ENCODE measurements around the gene ITGB2. TPM values are rescaled to one million over a fixed set of nuclear protein-coding genes. Genes with fewer than 3 reads are reported as not detected.

The ITGB2 gene
- total RNA-seq, 1 donor from 2014 or later = 65.5 TPM

DNA sequence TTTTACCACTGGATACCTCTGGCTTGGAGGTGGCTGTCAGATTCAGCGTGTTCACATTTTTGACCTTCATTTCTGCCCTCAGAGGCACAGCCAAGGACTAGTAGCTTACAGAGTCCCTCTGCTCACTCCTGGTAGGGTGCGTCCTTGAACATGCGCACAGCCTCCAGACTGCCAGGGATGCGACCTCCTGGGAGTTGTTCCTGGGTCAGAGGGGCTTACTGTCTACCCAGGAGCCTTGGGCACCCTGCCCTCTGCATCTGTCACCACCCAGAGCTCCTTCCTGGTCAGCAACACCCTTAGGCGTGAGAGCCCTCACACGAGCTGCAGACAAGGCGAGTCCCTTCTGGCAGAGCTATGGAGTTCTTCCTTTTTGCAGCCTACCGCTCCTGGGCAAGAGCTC, 20.9 kb upstream of the ITGB2 start:
- no peak overlapping the region for H3K4me3 ChIP-seq
- peaks cover 7 to 8% of the 10 kb centered on the region in 2 donors for H3K4me1 ChIP-seq
- H3K27me3 ChIP-seq = no peaks in the 10 kb centered on the region
- TF ChIP-seq CTCF (IDR thresholded peaks at IDR 0.05) = no peak
- DNase-seq (ENCODE audit: low spot score in 2 of 2) = no peak
- H3K9me3 ChIP-seq = no peaks in the 10 kb centered on the region
- no peak overlapping the region for H3K27ac ChIP-seq
- H3K36me3 ChIP-seq = peaks cover 11 to 19% of the 10 kb centered on the region in 2 donors
- intact Hi-C loops (cut with DNase I) = no loop called here

GRCh38 chr21:44940116-44940631, 19.5 kb upstream of the ITGB2 start:
- no peaks in the 10 kb centered on the region for H3K9me3 ChIP-seq
- peak overlapping the region; percentile 80 to 98 for H3K4me3 ChIP-seq
- no peaks in the 10 kb centered on the region for H3K27me3 ChIP-seq
- DNase-seq (ENCODE audit: low spot score in 2 of 2) = no peak
- peaks cover 7 to 8% of the 10 kb centered on the region in 2 donors for H3K4me1 ChIP-seq
- H3K36me3 ChIP-seq = peaks cover 11 to 15% of the 10 kb centered on the region in 2 donors
- TF ChIP-seq CTCF (IDR thresholded peaks at IDR 0.05) = no peak
- intact Hi-C loops (cut with DNase I) = no loop called here
- no peak overlapping the region for H3K27ac ChIP-seq

GRCh38 chr21:44939532-44940115, 18.9 kb upstream of the ITGB2 start, which contains the start of gene SLX9:
TSS of gene SLX9 (plus strand) at chr21:44940029. CDS start at chr21:44940058, 29 bp downstream.
- H3K27ac ChIP-seq = no peak within 1 kb of the TSS
- H3K27me3 ChIP-seq = no peaks in the 10 kb centered on the region
- peak in 1 of 3 experiments; percentile 6 for TF ChIP-seq CTCF (IDR thresholded peaks at IDR 0.05)
- peak within 1 kb of the TSS; percentile 80 to 98 for H3K4me3 ChIP-seq
- intact Hi-C loops (cut with DNase I) = no loop called here
- DNase-seq (ENCODE audit: low spot score in 2 of 2) = no peak
- no peaks in the 10 kb centered on the region for H3K9me3 ChIP-seq
- H3K4me1 ChIP-seq = peaks cover 7 to 8% of the 10 kb centered on the region in 2 donors
- H3K36me3 ChIP-seq = peaks cover 9% of the 10 kb centered on the region in 2 donors

DNA sequence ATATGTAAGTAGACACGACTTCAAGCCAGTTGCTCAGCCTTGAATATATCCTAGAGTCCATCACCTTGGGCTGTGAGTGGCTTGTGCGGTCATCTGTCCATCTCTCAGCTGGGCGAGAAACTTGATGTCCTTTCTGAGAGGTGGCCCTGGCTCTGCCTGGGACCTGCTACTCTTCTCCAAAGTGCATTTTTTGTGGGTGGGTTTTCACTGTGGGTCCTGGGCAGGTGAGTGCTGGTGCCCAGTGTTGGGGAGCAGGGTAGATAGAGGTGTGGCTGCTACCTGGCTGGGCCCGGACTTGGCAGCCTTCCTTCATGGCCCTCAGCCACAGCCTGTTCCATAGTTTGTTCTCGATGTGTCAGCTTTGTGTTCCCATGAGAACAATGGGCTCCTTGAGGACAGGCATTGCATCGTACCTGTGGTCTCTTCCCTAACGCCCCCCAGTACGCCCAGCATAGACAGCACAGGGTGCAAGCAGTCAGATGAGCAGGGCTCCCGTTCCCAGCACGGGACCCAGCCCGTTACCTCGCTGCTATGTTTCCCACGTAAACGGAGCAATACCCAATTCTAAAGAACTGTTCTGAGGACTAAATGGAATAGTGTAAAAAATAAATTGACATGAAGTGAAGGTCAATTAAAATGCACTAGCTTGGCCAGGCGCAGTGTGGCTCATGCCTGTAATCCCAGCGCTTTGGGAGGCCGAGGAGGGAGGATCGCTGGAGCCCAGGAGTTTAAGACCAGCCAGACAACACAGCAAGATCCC, 18.3 kb upstream of the ITGB2 start:
- intact Hi-C loops (cut with DNase I) = no loop called here
- Histone ChIP-seq H3K4me1 (peaks cover 7 to 8% of the 10 kb centered on the region in 2 donors), H3K9me3 (no peaks in the 10 kb centered on the region), H3K27me3 (no peaks in the 10 kb centered on the region), H3K36me3 (peaks cover 3 to 4% of the 10 kb centered on the region in 2 donors), H3K4me3 (peak overlapping the region; percentile 80 to 98), H3K27ac (no peak overlapping the region)
- no peak for TF ChIP-seq CTCF (IDR thresholded peaks at IDR 0.05)
- no peak for DNase-seq (ENCODE audit: low spot score in 2 of 2)

GRCh38 chr21:44935533-44935927, 14.8 kb upstream of the ITGB2 start:
- intact Hi-C loops (cut with DNase I) = no loop called here

More at GRCh38 chr21:44935533-44935927, 14.8 kb upstream of the ITGB2 start:
- H3K9me3 ChIP-seq = no peaks in the 10 kb centered on the region
- no peak overlapping the region for H3K4me3 ChIP-seq
- TF ChIP-seq CTCF (IDR thresholded peaks at IDR 0.05) = no peak
- H3K36me3 ChIP-seq = no peaks in the 10 kb centered on the region
- H3K27ac ChIP-seq = no peak overlapping the region
- peaks cover 13% of the 10 kb centered on the region for H3K27me3 ChIP-seq
- H3K4me1 ChIP-seq = peaks cover 19 to 22% of the 10 kb centered on the region in 2 donors
- DNase-seq (ENCODE audit: low spot score in 2 of 2) = no peak
